GM12874 (cell line): ENCODE measurements around the gene OSTF1.

Source experiments
- CTCF ChIP-seq: IDR thresholded peaks from 2 replicates; pipeline ENCODE4 v1.5.1; 2011; ENCODE audit warnings: low read depth, mild to moderate bottlenecking, control low read depth, low read length, moderate library complexity; ENCODE audit not compliant: insufficient read depth

Gene OSTF1

GRCh38 chr9:75069171-75069570, 19.1 kb upstream of the OSTF1 start:
- TF ChIP-seq CTCF, result no peak

- no peak for TF ChIP-seq CTCF
Observed at GRCh38 chr9:75071530-75072122, 16.7 kb upstream of the OSTF1 start.

GRCh38 chr9:75072895-75073294, 15.4 kb upstream of the OSTF1 start:
- TF ChIP-seq CTCF, result no peak

- no peak for TF ChIP-seq CTCF
Observed at GRCh38 chr9:75081632-75082031, 6.7 kb upstream of the OSTF1 start.

- no peak for TF ChIP-seq CTCF
Observed at GRCh38 chr9:75083188-75083970, 4.9 kb upstream of the OSTF1 start.

GRCh38 chr9:75084081-75084672, 4.1 kb upstream of the OSTF1 start:
- TF ChIP-seq CTCF, result no peak

GRCh38 chr9:75085640-75086039, 2.7 kb upstream of the OSTF1 start:
- TF ChIP-seq CTCF, result no peak
